Transverse colon (tissue), 4 donors: Measurements from ENCODE around the gene TPST2.

Experiments used
- EP300 ChIP-seq: sonication (generic); formaldehyde crosslinking; IDR thresholded peaks from one replicate; pipeline ENCODE4 v1.6.1; 2017; ENCODE audit warnings: antibody characterized with exemption, low read depth
- POLR2A ChIP-seq: fragments of 450-650 bp; IDR thresholded peaks from one replicate; pipeline ENCODE4 v1.6.1; 2016; ENCODE audit warnings: antibody characterized with exemption, mild to moderate bottlenecking, moderate library complexity
- POLR2AphosphoS5 ChIP-seq, 3 donors: sonication (generic); formaldehyde crosslinking; IDR thresholded peaks; one replicate each; pipeline ENCODE4 v1.6.1; 2016; ENCODE audit warnings: antibody characterized with exemption in 3 of 3
- TF ChIP-seq, protein P1 (sequence below), 5 experiments: fragments of 200-600 bp in 3 of 5; fragments of 450-650 bp in 2 of 5; sonication (generic) in 3 of 5; IDR thresholded peaks; 1 replicate in 2 of 5; 2 replicates in 3 of 5; pipeline ENCODE4 v1.5.1; 2016 to 2017; ENCODE audit warnings: antibody characterized with exemption in 5 of 5, inconsistent platforms in 3 of 5, mild to moderate bottlenecking in 2 of 5, moderate library complexity in 1 of 5

- TF ChIP-seq EP300 (no peak), POLR2A (no peak), POLR2AphosphoS5 (IDR thresholded peaks at IDR 0.05) (no peak)
- TF ChIP-seq, protein P1, sequence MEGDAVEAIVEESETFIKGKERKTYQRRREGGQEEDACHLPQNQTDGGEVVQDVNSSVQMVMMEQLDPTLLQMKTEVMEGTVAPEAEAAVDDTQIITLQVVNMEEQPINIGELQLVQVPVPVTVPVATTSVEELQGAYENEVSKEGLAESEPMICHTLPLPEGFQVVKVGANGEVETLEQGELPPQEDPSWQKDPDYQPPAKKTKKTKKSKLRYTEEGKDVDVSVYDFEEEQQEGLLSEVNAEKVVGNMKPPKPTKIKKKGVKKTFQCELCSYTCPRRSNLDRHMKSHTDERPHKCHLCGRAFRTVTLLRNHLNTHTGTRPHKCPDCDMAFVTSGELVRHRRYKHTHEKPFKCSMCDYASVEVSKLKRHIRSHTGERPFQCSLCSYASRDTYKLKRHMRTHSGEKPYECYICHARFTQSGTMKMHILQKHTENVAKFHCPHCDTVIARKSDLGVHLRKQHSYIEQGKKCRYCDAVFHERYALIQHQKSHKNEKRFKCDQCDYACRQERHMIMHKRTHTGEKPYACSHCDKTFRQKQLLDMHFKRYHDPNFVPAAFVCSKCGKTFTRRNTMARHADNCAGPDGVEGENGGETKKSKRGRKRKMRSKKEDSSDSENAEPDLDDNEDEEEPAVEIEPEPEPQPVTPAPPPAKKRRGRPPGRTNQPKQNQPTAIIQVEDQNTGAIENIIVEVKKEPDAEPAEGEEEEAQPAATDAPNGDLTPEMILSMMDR (IDR thresholded peaks at IDR 0.05), result no peak
These were observed 8.9 kb downstream of the TPST2 start for GRCh38 chr22:26581026-26581425.
